H1 (cell line): ENCODE measurements around the gene LYRM4. TPM values are rescaled to one million over a fixed set of nuclear protein-coding genes. Genes with fewer than 3 reads are reported as not detected.

Experiments used
- CTCF ChIA-PET: fragments of 300-600 bp; sonication (Branson Sonifier 250); formaldehyde crosslinking; loops from one replicate; lab custom pipeline; 2021; ENCODE audit not compliant: partially characterized antibody; lab: Charles Lee
- POLR2A ChIA-PET: fragments of 300-600 bp; sonication (Branson Sonifier 250); formaldehyde crosslinking; loops from one replicate; lab custom pipeline; 2021; ENCODE audit warnings: inconsistent platforms; ENCODE audit not compliant: partially characterized antibody; lab: Charles Lee
- DNase-seq, 2 experiments: peaks; one replicate each; pipeline versions ENCODE4 v3.0.0 to v3.0.0-alpha.2; 2010 to 2022; ENCODE audit warnings: low spot score in 2 of 2, low read depth in 1 of 2, mixed read lengths in 1 of 2
- FAIRE-seq: peaks from 2 replicates; lab custom pipeline; 2011; peaks lifted over from hg19 to GRCh38; lab: Jason Lieb, UNC
- H2AFZ ChIP-seq: 2 replicates; pipeline ENCODE4 v1.8.1; 2012; ENCODE audit warnings: low read length, inconsistent platforms
- H2AK5ac ChIP-seq: 2 replicates; pipeline ENCODE4 v1.6.1; 2013; ENCODE audit warnings: low read depth, low read length
- H2BK120ac ChIP-seq: replicated peaks from 2 replicates; pipeline ENCODE3; 2013; ENCODE audit warnings: low read depth, low read length, inconsistent platforms
- H2BK12ac ChIP-seq: 2 replicates; pipeline ENCODE4 v1.6.1; 2013; ENCODE audit warnings: low read depth, low read length
- H2BK15ac ChIP-seq: 2 replicates; pipeline ENCODE4 v1.6.1; 2013; ENCODE audit warnings: low read length
- H2BK20ac ChIP-seq: 2 replicates; pipeline ENCODE4 v1.6.1; 2013; ENCODE audit warnings: low read length
- H2BK5ac ChIP-seq: 2 replicates; pipeline ENCODE4 v1.6.1; 2013; ENCODE audit warnings: low read depth, low read length
- H3K14ac ChIP-seq: 2 replicates; pipeline ENCODE4 v1.6.1; 2013; ENCODE audit warnings: inconsistent platforms; ENCODE audit not compliant: insufficient read length
- H3K18ac ChIP-seq: 2 replicates; pipeline ENCODE4 v1.6.1; 2013; ENCODE audit warnings: low read length; ENCODE audit errors: extremely low read depth
- H3K23ac ChIP-seq: 2 replicates; pipeline ENCODE4 v1.6.1; 2013; ENCODE audit warnings: inconsistent platforms; ENCODE audit not compliant: insufficient read length
- H3K23me2 ChIP-seq: 2 replicates; pipeline ENCODE4 v1.6.1; 2013; ENCODE audit warnings: low read depth, low read length
- H3K27ac ChIP-seq: 2 replicates; pipeline ENCODE4 v1.6.1; 2011; ENCODE audit warnings: low read depth, low read length, inconsistent platforms
- H3K27me3 ChIP-seq, 4 experiments: replicated peaks in 1 of 4; 1 replicate in 1 of 4; 2 replicates in 3 of 4; pipeline versions ENCODE4 v1.6.1 to v1.8.1; 2011 to 2013; ENCODE audit warnings: low read length in 3 of 4, mild to moderate bottlenecking in 3 of 4, inconsistent platforms in 2 of 4, mixed read lengths in 2 of 4, moderate library complexity in 1 of 4; ENCODE audit not compliant: control insufficient read depth in 3 of 4, insufficient read depth in 3 of 4; ENCODE audit errors: extremely low read depth in 1 of 4
- H3K36me3 ChIP-seq, 4 experiments: 2 replicates each; pipeline versions ENCODE4 v1.6.1 to v1.8.1; 2011 to 2013; ENCODE audit warnings: mild to moderate bottlenecking in 4 of 4, low read length in 3 of 4, moderate library complexity in 2 of 4, control low read depth in 1 of 4, inconsistent platforms in 1 of 4; ENCODE audit not compliant: insufficient read depth in 4 of 4, control insufficient read depth in 2 of 4
- H3K4ac ChIP-seq: replicated peaks from 2 replicates; pipeline ENCODE3; 2013; ENCODE audit warnings: low read length, low read depth, mixed read lengths, inconsistent platforms; ENCODE audit not compliant: insufficient read length
- H3K4me1 ChIP-seq, 4 experiments: replicated peaks in 1 of 4; 1 replicate in 1 of 4; 2 replicates in 3 of 4; pipeline versions ENCODE4 v1.6.1 to v1.8.1; 2011 to 2013; ENCODE audit warnings: low read length in 3 of 4, inconsistent platforms in 2 of 4, mixed read lengths in 1 of 4; ENCODE audit not compliant: insufficient read depth in 4 of 4, control insufficient read depth in 3 of 4
- H3K4me2 ChIP-seq, 2 experiments: 2 replicates each; pipeline versions ENCODE4 v1.6.1 to v1.8.1; 2011 to 2013; ENCODE audit warnings: low read depth in 2 of 2, low read length in 2 of 2, control low read depth in 1 of 2, inconsistent platforms in 1 of 2, mild to moderate bottlenecking in 1 of 2; ENCODE audit not compliant: insufficient read depth in 1 of 2
- H3K4me3 ChIP-seq, 4 experiments: fragments of 200-600, 300-600 bp in 1 of 4; sonication (generic), shearing (Covaris generic), sonication (Bioruptor Twin) in 1 of 4; 2 replicates each; pipeline versions ENCODE4 v1.5.1 to v1.8.1; 2011 to 2016; ENCODE audit warnings: low read length in 4 of 4, low read depth in 3 of 4, control low read depth in 2 of 4, inconsistent platforms in 2 of 4, mild to moderate bottlenecking in 2 of 4, mixed read lengths in 1 of 4, moderate library complexity in 1 of 4; ENCODE audit not compliant: insufficient read depth in 2 of 4; ENCODE audit errors: extremely low read depth in 1 of 4
- H3K56ac ChIP-seq: replicated peaks from 2 replicates; pipeline ENCODE3; 2013; ENCODE audit warnings: low read depth, mild to moderate bottlenecking, mixed read lengths, low read length, inconsistent platforms; ENCODE audit not compliant: insufficient read length
- H3K79me1 ChIP-seq: 2 replicates; pipeline ENCODE4 v1.6.1; 2013; ENCODE audit warnings: low read depth, low read length, control low read depth
- H3K79me2 ChIP-seq, 2 experiments: 2 replicates each; pipeline versions ENCODE4 v1.6.1 to v1.8.1; 2012 to 2013; ENCODE audit warnings: low read length in 2 of 2, mild to moderate bottlenecking in 2 of 2, inconsistent platforms in 1 of 2; ENCODE audit not compliant: insufficient read depth in 2 of 2, control insufficient read depth in 1 of 2
- H3K9ac ChIP-seq, 4 experiments: replicated peaks in 1 of 4; 1 replicate in 1 of 4; 2 replicates in 3 of 4; pipeline versions ENCODE4 v1.6.1 to v1.8.1; 2011 to 2013; ENCODE audit warnings: low read depth in 3 of 4, low read length in 3 of 4, control low read depth in 2 of 4, mild to moderate bottlenecking in 2 of 4, moderate library complexity in 2 of 4, inconsistent platforms in 1 of 4; ENCODE audit errors: extremely low read depth in 1 of 4
- H3K9me3 ChIP-seq, 2 experiments: 2 replicates each; pipeline versions ENCODE4 v1.6.1 to v1.8.1; 2012 to 2013; ENCODE audit warnings: mild to moderate bottlenecking in 2 of 2, moderate library complexity in 2 of 2, control low read depth in 1 of 2, inconsistent platforms in 1 of 2, low read depth in 1 of 2, low read length in 1 of 2, mixed read lengths in 1 of 2; ENCODE audit not compliant: insufficient read depth in 2 of 2
- H4K20me1 ChIP-seq, 2 experiments: replicated peaks in 1 of 2; 2 replicates each; pipeline versions ENCODE3 to v1.8.1; 2011 to 2013; ENCODE audit warnings: inconsistent platforms in 2 of 2, low read length in 2 of 2, mild to moderate bottlenecking in 1 of 2; ENCODE audit not compliant: insufficient read depth in 2 of 2, control insufficient read depth in 1 of 2
- H4K5ac ChIP-seq: 2 replicates; pipeline ENCODE4 v1.6.1; 2013; ENCODE audit warnings: low read length, low read depth, mixed read lengths, inconsistent platforms; ENCODE audit not compliant: insufficient read length
- H4K8ac ChIP-seq: 2 replicates; pipeline ENCODE4 v1.8.0; 2013; ENCODE audit warnings: mild to moderate bottlenecking, moderate library complexity, low read length, inconsistent platforms; ENCODE audit not compliant: insufficient read depth; ENCODE audit errors: extremely low read depth
- H4K91ac ChIP-seq: replicated peaks from 2 replicates; pipeline ENCODE3; 2013; ENCODE audit warnings: low read length, mixed read lengths, inconsistent platforms; ENCODE audit not compliant: insufficient read length
- CTBP2 ChIP-seq: IDR thresholded peaks from 2 replicates; pipeline ENCODE4 v1.7.0; 2011; ENCODE audit warnings: borderline replicate concordance, mild to moderate bottlenecking, moderate library complexity, mixed read lengths, low read length; ENCODE audit not compliant: insufficient read depth, insufficient read length
- RAD21 ChIP-seq, 2 experiments: IDR thresholded peaks in 1 of 2; conservative IDR thresholded peaks in 1 of 2; 2 replicates each; pipeline ENCODE4 v1.6.1; 2011; ENCODE audit warnings: low read depth in 2 of 2, low read length in 2 of 2, improper control_type of control experiment in 1 of 2, inconsistent platforms in 1 of 2, mild to moderate bottlenecking in 1 of 2, moderate library complexity in 1 of 2
- SP1 ChIP-seq: IDR thresholded peaks from 2 replicates; pipeline ENCODE4 v1.6.1; 2011; ENCODE audit warnings: low read depth, low read length
- TAF7 ChIP-seq: optimal IDR thresholded peaks from 2 replicates; pipeline ENCODE3; 2011; ENCODE audit warnings: low read depth, mild to moderate bottlenecking, inconsistent platforms, low read length, moderate library complexity, borderline replicate concordance
- TEAD4 ChIP-seq: IDR thresholded peaks from 2 replicates; pipeline ENCODE4 v1.6.1; 2012; ENCODE audit warnings: low read depth, low read length, inconsistent platforms, mixed read lengths
- WGBS, 2 experiments: shearing (Covaris generic) in 1 of 2; methylation state at CpG; one replicate each; pipeline versions ENCODE4 v1.1.6 to v1.1.7; 2013 to 2015; ENCODE audit warnings: low lambda C conversion rate in 2 of 2, mixed read lengths in 2 of 2, inconsistent platforms in 1 of 2, low coverage in 1 of 2, missing lambda C conversion rate in 1 of 2; ENCODE audit not compliant: insufficient replicate concordance in 2 of 2, insufficient coverage in 1 of 2, insufficient read length in 1 of 2; ENCODE audit errors: extremely low coverage in 1 of 2, missing lambda C conversion rate in 1 of 2; 5-methylcytosine and 5-hydroxymethylcytosine counted together
- polyA plus RNA-seq, 7 experiments: library from polyadenylated mRNA; depleted of rRNA in 3 of 7; stranded (reverse) in 5 of 7; unstranded in 2 of 7; fragments of >200 nt in 5 of 7; fragments of 200-250 nt in 2 of 7; gene quantifications; 1 replicate in 5 of 7; 2 replicates in 1 of 7; 4 replicates in 1 of 7; pipeline versions ENCODE4 v1.2.1 to v1.2.3, GENCODE V29; 2011 to 2013; ENCODE audit warnings: missing spikeins in 2 of 7, mixed read lengths in 2 of 7
- total RNA-seq: library from RNA; stranded (reverse); fragmentation: NEBNext Ultra II Directional; extraction: Animal tissue kit (Norgen Biotek cat#: 25700); gene quantifications from 2 replicates; pipeline ENCODE4 v1.2.1, GENCODE V29; 2021

LYRM4 gene
- total and polyA plus RNA-seq, 2 of the 8 experiments (the other 6 are each of a cell fraction or from before 2014, with no cell fraction given): 56.6 to 62.8 TPM

GRCh38 chr6:5152460-5152859 lies 108.3 kb downstream of the LYRM4 start:
- Histone ChIP-seq H2BK120ac (no peak overlapping the region), H3K27me3 (no peaks in the 10 kb centered on the region), H3K18ac (no peak overlapping the region), H3K23ac (no peak overlapping the region), H4K91ac (no peak overlapping the region), H4K20me1 (peaks cover 0 to 14% of the 10 kb centered on the region in 2 experiments), H3K9ac (no peak overlapping the region; a peak in 1 of 7 replicates), H3K9me3 (no peaks in the 10 kb centered on the region), H2AFZ (no peak overlapping the region), H3K36me3 (no peaks in the 10 kb centered on the region), H2BK5ac (0 out of 2 replicates have a peak overlapping the region, but pooled peaks have one; percentile 7), H4K5ac (no peak overlapping the region), H3K79me1 (no peaks in the 10 kb centered on the region), H2AK5ac (no peak overlapping the region; the same call in 1 of the 2 replicates), H3K4me2 (no peak overlapping the region), H3K23me2 (no peaks in the 10 kb centered on the region), H3K27ac (no peak overlapping the region), H3K14ac (no peak overlapping the region), H3K4ac (no peak overlapping the region), H3K4me3 (no peak overlapping the region), H3K79me2 (no peaks in the 10 kb centered on the region), H4K8ac (no peak overlapping the region), H3K56ac (no peak overlapping the region), H2BK15ac (no peak overlapping the region), H3K4me1 (no peaks in the 10 kb centered on the region), H2BK20ac (no peak overlapping the region), H2BK12ac (no peak overlapping the region)
- FAIRE-seq (no peak), DNase-seq (no peak)
- POLR2A ChIA-PET: interaction anchor here (1.5 kb wide), 1 partner anchor 9 kb away, joined by 3 read pairs; no protein-coding TSS in a partner anchor
- WGBS, 2 experiments: 93% methylated on average over 9 of the region's 9 CpGs; no CpG with 5 or more reads in 1 of the 2 experiments
- no peak for TF ChIP-seq RAD21 (IDR thresholded peaks at IDR 0.05 in 1 of 2, conservative IDR thresholded peaks at IDR 0.05 in 1 of 2; ENCODE audit: low read depth in 2 of 2, low read length in 2 of 2)
- TF ChIP-seq SP1: no peak
- TF ChIP-seq TEAD4: no peak
- no peak for TF ChIP-seq CTBP2
- no peak for TF ChIP-seq TAF7
- CTCF ChIA-PET: interaction anchor here (0.7 to 14.2 kb wide), 5 partner anchors 9 to 228 kb away, joined by 3 to 256 read pairs (median 3); no protein-coding TSS in a partner anchor
